GM12878 (cell line): Measurements from ENCODE around the gene VGLL3.

ENCODE experiments used
- TAF1 ChIP-seq: IDR thresholded peaks from 2 replicates; pipeline ENCODE4 v1.6.1; 2011; ENCODE audit warnings: mild to moderate bottlenecking, low read depth, low read length, borderline replicate concordance
- TF ChIP-seq, protein P1 (sequence below), 3 experiments: IDR thresholded peaks in 2 of 3; conservative IDR thresholded peaks in 1 of 3; 2 replicates each; pipeline ENCODE4 v1.5.1; 2011; ENCODE audit warnings: low read depth in 3 of 3, low read length in 3 of 3, mild to moderate bottlenecking in 3 of 3, control low read depth in 2 of 3, moderate library complexity in 2 of 3, inconsistent platforms in 1 of 3, mixed read lengths in 1 of 3; ENCODE audit not compliant: control insufficient read depth in 2 of 3, insufficient read depth in 1 of 3; ENCODE audit errors: extremely low read depth in 1 of 3

DNA sequence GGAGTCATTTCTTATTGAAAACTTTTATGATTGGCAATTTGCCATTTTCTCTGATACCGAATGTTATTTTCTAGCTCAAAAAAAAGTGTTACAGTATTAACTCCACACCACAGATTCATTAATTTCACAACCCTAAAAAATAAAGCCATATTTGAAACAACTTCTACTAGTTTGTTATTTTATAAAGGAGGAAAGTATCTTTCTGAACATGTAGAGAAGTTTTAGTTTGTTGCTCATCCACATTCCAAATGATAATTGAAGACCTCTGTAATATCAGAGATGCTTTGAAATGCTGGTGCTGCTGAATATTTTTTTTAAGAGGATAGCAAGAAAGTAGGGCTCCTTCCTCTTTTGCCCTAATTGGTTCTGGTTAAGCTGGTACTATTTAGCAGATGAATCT lies 1.9 kb downstream of the VGLL3 start:
- TF ChIP-seq TAF1, result no peak
- TF ChIP-seq, protein P1, sequence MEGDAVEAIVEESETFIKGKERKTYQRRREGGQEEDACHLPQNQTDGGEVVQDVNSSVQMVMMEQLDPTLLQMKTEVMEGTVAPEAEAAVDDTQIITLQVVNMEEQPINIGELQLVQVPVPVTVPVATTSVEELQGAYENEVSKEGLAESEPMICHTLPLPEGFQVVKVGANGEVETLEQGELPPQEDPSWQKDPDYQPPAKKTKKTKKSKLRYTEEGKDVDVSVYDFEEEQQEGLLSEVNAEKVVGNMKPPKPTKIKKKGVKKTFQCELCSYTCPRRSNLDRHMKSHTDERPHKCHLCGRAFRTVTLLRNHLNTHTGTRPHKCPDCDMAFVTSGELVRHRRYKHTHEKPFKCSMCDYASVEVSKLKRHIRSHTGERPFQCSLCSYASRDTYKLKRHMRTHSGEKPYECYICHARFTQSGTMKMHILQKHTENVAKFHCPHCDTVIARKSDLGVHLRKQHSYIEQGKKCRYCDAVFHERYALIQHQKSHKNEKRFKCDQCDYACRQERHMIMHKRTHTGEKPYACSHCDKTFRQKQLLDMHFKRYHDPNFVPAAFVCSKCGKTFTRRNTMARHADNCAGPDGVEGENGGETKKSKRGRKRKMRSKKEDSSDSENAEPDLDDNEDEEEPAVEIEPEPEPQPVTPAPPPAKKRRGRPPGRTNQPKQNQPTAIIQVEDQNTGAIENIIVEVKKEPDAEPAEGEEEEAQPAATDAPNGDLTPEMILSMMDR (IDR thresholded peaks at IDR 0.05 in 2 of 3, conservative IDR thresholded peaks at IDR 0.05 in 1 of 3; ENCODE audit: control insufficient read depth in 2 of 3, extremely low read depth in 1 of 3, insufficient read depth in 1 of 3, low read depth in 3 of 3, low read length in 3 of 3), result no peak
